LNCAP (cell line): ENCODE measurements around the gene STX19.
A peak's percentile ranks its signal among the peaks of the same experiment; 100 is the strongest.

ENCODE experiments used
- TF ChIP-seq, protein P1 (sequence below): fragments of 450-650 bp; IDR thresholded peaks from 2 replicates; pipeline ENCODE4 v1.5.1; 2017; ENCODE audit warnings: mild to moderate bottlenecking

STX19 gene

GRCh38 chr3:94028093-94028837 is at the start of gene STX19:
Gene STX19 (minus strand): TSS chr3:94028597. CDS start chr3:94015269, 13,328 bp downstream.
- TF ChIP-seq, protein P1, sequence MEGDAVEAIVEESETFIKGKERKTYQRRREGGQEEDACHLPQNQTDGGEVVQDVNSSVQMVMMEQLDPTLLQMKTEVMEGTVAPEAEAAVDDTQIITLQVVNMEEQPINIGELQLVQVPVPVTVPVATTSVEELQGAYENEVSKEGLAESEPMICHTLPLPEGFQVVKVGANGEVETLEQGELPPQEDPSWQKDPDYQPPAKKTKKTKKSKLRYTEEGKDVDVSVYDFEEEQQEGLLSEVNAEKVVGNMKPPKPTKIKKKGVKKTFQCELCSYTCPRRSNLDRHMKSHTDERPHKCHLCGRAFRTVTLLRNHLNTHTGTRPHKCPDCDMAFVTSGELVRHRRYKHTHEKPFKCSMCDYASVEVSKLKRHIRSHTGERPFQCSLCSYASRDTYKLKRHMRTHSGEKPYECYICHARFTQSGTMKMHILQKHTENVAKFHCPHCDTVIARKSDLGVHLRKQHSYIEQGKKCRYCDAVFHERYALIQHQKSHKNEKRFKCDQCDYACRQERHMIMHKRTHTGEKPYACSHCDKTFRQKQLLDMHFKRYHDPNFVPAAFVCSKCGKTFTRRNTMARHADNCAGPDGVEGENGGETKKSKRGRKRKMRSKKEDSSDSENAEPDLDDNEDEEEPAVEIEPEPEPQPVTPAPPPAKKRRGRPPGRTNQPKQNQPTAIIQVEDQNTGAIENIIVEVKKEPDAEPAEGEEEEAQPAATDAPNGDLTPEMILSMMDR = no peak

GRCh38 chr3:94076055-94076454 is 47.7 kb upstream of the STX19 start:
- TF ChIP-seq, protein P1 = no peak

DNA sequence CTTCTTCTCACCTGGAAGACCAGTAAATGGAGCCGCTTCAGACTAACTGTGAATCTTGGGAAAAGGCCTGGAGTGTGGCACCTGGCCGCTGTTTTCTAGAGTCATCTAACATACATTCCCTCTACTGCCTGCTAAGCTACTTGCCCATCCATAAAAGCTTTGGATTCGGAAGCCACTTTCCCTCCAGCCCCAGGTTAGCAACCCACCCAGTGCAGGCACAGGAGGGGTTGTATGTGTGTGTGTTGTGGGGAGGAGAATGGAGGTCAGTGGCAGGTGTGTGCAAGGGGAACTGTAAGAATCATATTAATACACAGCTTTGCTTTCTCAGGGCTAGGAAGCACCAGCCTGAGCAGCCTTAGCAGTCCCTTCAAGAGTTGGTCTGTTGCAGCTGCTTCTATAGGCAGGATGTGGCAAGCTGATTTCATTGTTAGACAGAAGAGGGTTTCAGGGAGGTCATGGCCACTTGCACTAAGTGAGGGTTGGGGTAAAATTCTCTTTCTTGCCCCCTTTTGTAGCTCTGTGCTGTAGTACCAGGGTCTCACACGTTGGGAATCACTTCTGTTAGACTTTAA is 43.4 kb upstream of the STX19 start:
- TF ChIP-seq, protein P1 = no peak

DNA sequence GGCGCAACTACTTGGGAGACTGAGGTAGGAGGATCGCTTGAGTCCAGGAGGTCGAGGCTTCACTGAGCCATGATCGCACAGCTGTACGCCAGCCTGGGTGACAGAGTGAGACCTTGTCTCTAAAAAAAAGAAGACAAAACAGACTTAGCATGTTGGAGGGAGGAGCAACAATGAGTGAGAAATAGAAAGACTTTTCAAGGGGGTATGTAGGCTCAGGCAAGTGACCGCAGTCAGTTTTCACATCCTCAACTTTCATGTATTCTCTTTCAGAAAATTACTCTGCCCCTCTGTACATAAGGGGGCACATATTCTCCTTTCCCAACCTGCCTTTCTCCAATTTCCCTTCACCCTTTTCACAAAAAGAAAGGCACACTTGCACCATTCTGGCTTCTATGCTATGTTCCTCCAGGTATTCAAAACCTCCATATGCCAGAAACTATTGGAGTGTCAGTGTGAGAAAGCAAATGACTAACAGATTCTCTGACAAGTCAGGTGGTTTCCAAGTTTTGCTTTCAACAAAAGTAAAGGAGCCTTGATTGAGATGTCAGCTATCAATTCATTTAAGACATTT is 42.0 kb upstream of the STX19 start:
- TF ChIP-seq, protein P1 = no peak

GRCh38 chr3:94069194-94069813 is 40.9 kb upstream of the STX19 start:
- TF ChIP-seq, protein P1 = peak; percentile 60

DNA sequence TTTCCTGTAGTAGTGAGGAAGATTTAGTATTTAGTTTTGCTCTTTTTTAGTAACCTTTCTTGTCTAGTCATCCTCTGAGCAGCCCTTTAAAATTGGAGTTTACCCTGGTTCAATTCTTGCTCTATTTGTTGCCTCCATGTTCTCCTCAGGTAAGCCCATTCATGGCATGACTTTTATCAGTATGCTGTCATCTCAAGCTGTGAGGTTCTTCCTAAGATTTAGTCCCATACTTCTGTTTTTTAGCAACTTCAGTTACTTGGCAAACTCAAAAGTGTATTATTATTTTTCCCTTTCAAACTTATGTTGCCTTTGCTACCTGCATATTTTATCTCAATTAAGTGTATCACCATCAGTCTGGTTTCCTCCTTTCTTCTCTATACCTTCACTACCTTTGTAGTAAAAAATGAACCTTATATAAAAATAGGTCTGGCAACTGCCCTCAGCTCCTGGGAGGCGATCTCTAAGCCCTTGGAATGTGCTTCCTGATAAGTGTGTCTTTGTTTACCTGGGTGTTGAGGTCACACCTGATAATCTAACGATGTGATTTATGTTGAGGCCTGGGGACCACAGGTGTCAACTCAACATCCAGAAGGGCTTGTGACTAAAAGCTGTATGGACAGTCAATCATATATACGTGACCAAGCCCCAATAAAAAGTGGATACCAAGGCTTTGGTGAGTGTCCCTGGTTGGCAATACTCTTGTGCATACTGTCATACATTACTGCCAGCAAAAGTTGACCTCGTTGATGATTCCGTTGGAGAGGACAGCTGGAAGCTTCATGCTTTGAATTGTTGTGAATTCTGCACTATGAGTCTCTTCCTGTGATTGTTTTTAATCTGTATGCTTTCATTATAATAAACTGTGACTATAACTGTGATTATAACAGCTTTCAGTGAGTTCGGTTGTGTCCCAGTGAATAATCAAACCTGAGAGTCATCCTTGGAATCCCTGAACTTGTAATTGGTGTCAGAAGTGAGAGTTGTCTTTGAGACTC is 38.4 kb upstream of the STX19 start:
- TF ChIP-seq, protein P1 = no peak
